GM19025 (cell line): ENCODE results near the gene PRC1.
A peak's percentile ranks its signal among the peaks of the same experiment; 100 is the strongest.

Source experiments
- ATAC-seq: cut with Tn5 transposase; IDR thresholded peaks from one replicate; pipeline ENCODE4 v1.9.1; 2021; ENCODE audit warnings: mild to moderate bottlenecking, low read depth, moderate library complexity; ENCODE audit not compliant: unreplicated experiment

PRC1 gene

GRCh38 chr15:90990446-90990845, 3.9 kb downstream of the PRC1 start:
- no peak for ATAC-seq

- no peak for ATAC-seq
Measured at GRCh38 chr15:90989040-90989768, 5.1 kb downstream of the PRC1 start.

GRCh38 chr15:90988296-90988695, 6.0 kb downstream of the PRC1 start:
- ATAC-seq, result no peak

- ATAC-seq, result no peak
Measured at GRCh38 chr15:90987561-90988141, 6.7 kb downstream of the PRC1 start.

- ATAC-seq, result no peak
Measured at GRCh38 chr15:90986790-90987507, 7.4 kb downstream of the PRC1 start.

- peak; percentile 22 for ATAC-seq
Measured at GRCh38 chr15:90982135-90982534, 12.2 kb downstream of the PRC1 start.

GRCh38 chr15:90981681-90982080, 12.7 kb downstream of the PRC1 start:
- ATAC-seq, result peak; percentile 63

- no peak for ATAC-seq
Measured at GRCh38 chr15:90979582-90979981, 14.8 kb downstream of the PRC1 start.

- no peak for ATAC-seq
Measured at GRCh38 chr15:90974216-90974615, 20.1 kb downstream of the PRC1 start.

GRCh38 chr15:90972133-90972532, 22.2 kb downstream of the PRC1 start:
- no peak for ATAC-seq

GRCh38 chr15:90970274-90970673, 24.1 kb downstream of the PRC1 start:
- ATAC-seq, result no peak

GRCh38 chr15:90968434-90968833, 25.9 kb downstream of the PRC1 start:
- ATAC-seq, result no peak

- no peak for ATAC-seq
Measured at GRCh38 chr15:90967206-90967605, 27.1 kb downstream of the PRC1 start.

- no peak for ATAC-seq
Measured at GRCh38 chr15:90966262-90966661, 28.1 kb downstream of the PRC1 start.

- ATAC-seq, result no peak
Measured at GRCh38 chr15:90962021-90962420, 32.3 kb downstream of the PRC1 start.

GRCh38 chr15:90960298-90961091, 33.8 kb downstream of the PRC1 start:
- no peak for ATAC-seq

- ATAC-seq, result no peak
Measured at GRCh38 chr15:90959894-90960293, 34.4 kb downstream of the PRC1 start.

- ATAC-seq, result no peak
Measured at GRCh38 chr15:90959028-90959595, 35.2 kb downstream of the PRC1 start.

GRCh38 chr15:90957791-90958190, 36.5 kb downstream of the PRC1 start:
- ATAC-seq, result no peak

- ATAC-seq, result no peak
Measured at GRCh38 chr15:90957031-90957790, 37.1 kb downstream of the PRC1 start.
